HUES6 (cell line): Measurements from ENCODE around the gene LRIG3.

Experiments used
- H3K27ac ChIP-seq: 2 replicates; pipeline ENCODE4 v1.7.0; 2013; ENCODE audit warnings: low read depth, mild to moderate bottlenecking, low read length, inconsistent platforms
- H3K27me3 ChIP-seq: 2 replicates; pipeline ENCODE4 v1.6.1; 2013; ENCODE audit warnings: low read length; ENCODE audit not compliant: control insufficient read depth, insufficient read depth
- H3K36me3 ChIP-seq: 2 replicates; pipeline ENCODE4 v1.6.1; 2013; ENCODE audit warnings: low read length; ENCODE audit not compliant: control insufficient read depth, insufficient read depth
- H3K4me1 ChIP-seq: 2 replicates; pipeline ENCODE4 v1.6.1; 2013; ENCODE audit warnings: low read length; ENCODE audit not compliant: control insufficient read depth, insufficient read depth
- H3K4me3 ChIP-seq: 2 replicates; pipeline ENCODE4 v1.5.1; 2013; ENCODE audit warnings: low read depth, low read length
- H3K9ac ChIP-seq: one replicate; pipeline ENCODE4 v1.6.1; 2013; ENCODE audit warnings: mild to moderate bottlenecking, low read length
- H3K9me3 ChIP-seq: 2 replicates; pipeline ENCODE4 v1.6.1; 2013; ENCODE audit warnings: low read depth, low read length; ENCODE audit not compliant: control insufficient read depth, insufficient read depth

LRIG3 gene

DNA sequence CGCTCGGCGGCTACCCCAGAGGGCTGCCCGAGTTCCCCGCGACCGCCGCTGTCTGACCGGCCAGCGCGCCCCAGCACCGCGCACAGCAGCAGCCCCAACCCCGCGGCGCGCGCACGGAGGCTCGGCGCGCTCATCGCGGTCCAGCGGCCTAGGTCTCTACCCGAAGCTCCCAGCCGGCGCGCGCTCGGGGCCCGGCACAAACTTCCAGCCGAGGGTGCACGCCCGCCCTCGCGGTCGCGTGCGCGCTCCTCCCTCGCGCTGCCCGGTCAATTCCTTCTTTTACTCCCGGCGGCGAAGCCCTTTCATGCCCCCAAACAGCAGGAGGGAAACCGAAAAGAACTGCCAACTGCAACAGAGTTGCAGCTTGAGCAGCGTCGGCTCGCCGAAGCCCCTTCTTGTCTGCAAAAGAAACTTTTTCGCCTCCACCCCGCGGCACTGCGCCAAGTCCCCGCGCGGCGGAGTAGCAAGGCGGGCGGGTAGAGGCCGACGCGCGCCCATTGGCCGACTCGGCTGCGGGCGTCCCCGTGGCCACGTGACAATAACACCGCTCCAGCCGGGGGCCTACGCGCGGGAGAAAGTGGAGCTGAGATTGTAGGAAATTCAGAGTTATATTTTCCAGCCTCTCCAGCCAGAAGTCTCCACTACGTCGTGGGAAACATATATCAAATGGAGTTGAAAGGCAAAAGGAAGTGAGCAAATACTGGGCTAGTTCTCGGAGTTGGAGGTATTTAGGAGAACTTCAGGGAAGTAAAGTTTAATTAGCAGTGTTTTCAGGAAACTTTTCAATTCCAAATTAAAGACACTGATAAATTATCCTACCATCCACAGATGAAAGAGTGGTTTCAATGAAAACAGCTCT is at the start of gene LRIG3:
LRIG3 (minus strand) TSS at position 403 of the 859 bp plus-strand sequence; CDS start at position 134, 269 bp downstream.
- peak within 1 kb of the TSS; percentile 87 for H3K9ac ChIP-seq
- H3K4me3 ChIP-seq, result peak within 1 kb of the TSS; percentile 75
- peaks cover 8% of the 10 kb centered on the region; the same call in 1 of the 2 replicates for H3K27me3 ChIP-seq
- H3K4me1 ChIP-seq, result peaks cover 48% of the 10 kb centered on the region
- H3K36me3 ChIP-seq, result no peaks in the 10 kb centered on the region
- H3K27ac ChIP-seq, result peak within 1 kb of the TSS; percentile 86; the same call in 1 of the 2 replicates
- no peaks in the 10 kb centered on the region for H3K9me3 ChIP-seq

- Histone ChIP-seq H3K4me3 (no peak overlapping the region), H3K4me1 (no peaks in the 10 kb centered on the region), H3K36me3 (no peaks in the 10 kb centered on the region), H3K27me3 (no peaks in the 10 kb centered on the region), H3K9me3 (no peaks in the 10 kb centered on the region), H3K27ac (no peak overlapping the region), H3K9ac (no peak overlapping the region)
Measured at GRCh38 chr12:58969237-58969636, 48.9 kb upstream of the LRIG3 start.

- Histone ChIP-seq H3K9me3 (no peaks in the 10 kb centered on the region), H3K9ac (no peak overlapping the region), H3K27ac (no peak overlapping the region), H3K36me3 (no peaks in the 10 kb centered on the region), H3K4me1 (no peaks in the 10 kb centered on the region), H3K27me3 (no peaks in the 10 kb centered on the region), H3K4me3 (no peak overlapping the region)
Measured at GRCh38 chr12:58967561-58967960, 47.3 kb upstream of the LRIG3 start.

DNA sequence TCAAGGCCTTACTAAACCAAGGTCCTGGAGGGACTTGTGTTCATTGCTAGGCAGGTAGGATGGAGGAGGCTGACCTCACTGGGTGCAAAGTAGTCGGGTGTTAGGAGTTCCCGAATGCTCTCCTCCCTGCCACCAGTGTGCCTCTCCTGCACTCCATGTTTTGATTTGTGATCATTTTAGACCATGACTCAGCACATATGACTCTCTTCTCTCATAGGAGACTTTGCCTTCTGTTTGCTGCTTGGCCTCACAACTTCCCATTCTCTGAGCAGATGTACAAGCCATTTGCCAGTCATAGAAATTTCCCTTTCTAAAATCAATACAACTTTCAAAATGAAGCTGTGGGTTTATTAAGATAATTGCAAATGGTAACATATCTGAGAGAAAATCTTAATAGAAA is 46.6 kb upstream of the LRIG3 start:
- Histone ChIP-seq H3K27me3 (no peaks in the 10 kb centered on the region), H3K27ac (no peak overlapping the region), H3K9me3 (no peaks in the 10 kb centered on the region), H3K4me3 (no peak overlapping the region), H3K9ac (no peak overlapping the region), H3K36me3 (no peaks in the 10 kb centered on the region), H3K4me1 (no peaks in the 10 kb centered on the region)

GRCh38 chr12:58965568-58965967 is 45.3 kb upstream of the LRIG3 start:
- Histone ChIP-seq H3K36me3 (no peaks in the 10 kb centered on the region), H3K4me3 (no peak overlapping the region), H3K4me1 (no peaks in the 10 kb centered on the region), H3K9me3 (no peaks in the 10 kb centered on the region), H3K9ac (no peak overlapping the region), H3K27me3 (no peaks in the 10 kb centered on the region), H3K27ac (no peak overlapping the region)

GRCh38 chr12:58963844-58964243 is 43.5 kb upstream of the LRIG3 start:
- no peak overlapping the region for H3K4me3 ChIP-seq
- no peak overlapping the region for H3K27ac ChIP-seq
- no peaks in the 10 kb centered on the region for H3K36me3 ChIP-seq
- H3K9ac ChIP-seq, result no peak overlapping the region
- H3K9me3 ChIP-seq, result no peaks in the 10 kb centered on the region
- no peaks in the 10 kb centered on the region for H3K27me3 ChIP-seq
- no peaks in the 10 kb centered on the region for H3K4me1 ChIP-seq

DNA sequence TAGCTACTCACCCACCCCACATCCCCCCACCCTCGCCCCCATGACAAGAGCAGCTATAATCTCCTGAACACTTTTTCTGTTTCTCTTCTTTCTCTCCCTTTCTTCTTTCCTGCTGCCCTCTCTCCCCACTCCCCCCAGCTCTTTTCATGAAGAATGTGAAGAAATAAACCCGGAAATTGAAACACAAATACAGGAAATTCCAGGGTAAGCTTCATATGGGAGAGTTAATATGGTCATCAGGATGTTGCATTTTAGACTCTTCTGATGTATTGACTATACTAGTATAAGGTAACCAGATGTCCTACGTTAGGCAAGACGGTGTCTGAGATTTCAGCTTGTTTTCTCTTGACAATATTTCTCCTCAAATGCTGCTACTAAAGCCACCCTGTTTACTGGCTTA is 41.6 kb upstream of the LRIG3 start:
- Histone ChIP-seq H3K36me3 (no peaks in the 10 kb centered on the region), H3K9ac (no peak overlapping the region), H3K4me3 (no peak overlapping the region), H3K4me1 (no peaks in the 10 kb centered on the region), H3K27me3 (no peaks in the 10 kb centered on the region), H3K9me3 (no peaks in the 10 kb centered on the region), H3K27ac (no peak overlapping the region)

DNA sequence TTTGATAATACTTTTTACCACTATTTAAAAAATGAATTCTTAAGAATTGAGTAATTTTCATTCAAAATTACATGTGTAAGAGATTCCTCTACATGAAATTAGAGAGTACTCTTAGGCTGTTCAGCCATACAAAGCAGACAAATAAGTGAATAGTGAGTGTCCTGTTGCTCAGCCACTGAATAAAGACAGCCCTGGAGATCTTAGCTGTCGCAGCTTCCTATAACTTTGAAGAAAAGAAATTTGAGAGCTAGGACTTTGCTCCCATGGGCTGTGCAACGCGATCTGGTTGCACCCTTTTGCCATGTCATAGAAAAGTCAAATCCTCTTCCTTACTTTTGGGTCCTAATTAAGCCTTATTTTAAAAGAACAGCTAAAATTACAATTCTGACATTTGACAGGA is 40.9 kb upstream of the LRIG3 start:
- no peaks in the 10 kb centered on the region for H3K9me3 ChIP-seq
- no peak overlapping the region for H3K9ac ChIP-seq
- no peaks in the 10 kb centered on the region for H3K27me3 ChIP-seq
- no peaks in the 10 kb centered on the region for H3K4me1 ChIP-seq
- H3K27ac ChIP-seq, result no peak overlapping the region
- H3K4me3 ChIP-seq, result no peak overlapping the region
- H3K36me3 ChIP-seq, result no peaks in the 10 kb centered on the region

GRCh38 chr12:58959639-58960300 is 39.5 kb upstream of the LRIG3 start:
- H3K27ac ChIP-seq, result no peak overlapping the region
- no peaks in the 10 kb centered on the region for H3K36me3 ChIP-seq
- no peaks in the 10 kb centered on the region for H3K9me3 ChIP-seq
- H3K4me3 ChIP-seq, result no peak overlapping the region
- no peak overlapping the region for H3K9ac ChIP-seq
- H3K4me1 ChIP-seq, result no peaks in the 10 kb centered on the region
- H3K27me3 ChIP-seq, result no peaks in the 10 kb centered on the region

DNA sequence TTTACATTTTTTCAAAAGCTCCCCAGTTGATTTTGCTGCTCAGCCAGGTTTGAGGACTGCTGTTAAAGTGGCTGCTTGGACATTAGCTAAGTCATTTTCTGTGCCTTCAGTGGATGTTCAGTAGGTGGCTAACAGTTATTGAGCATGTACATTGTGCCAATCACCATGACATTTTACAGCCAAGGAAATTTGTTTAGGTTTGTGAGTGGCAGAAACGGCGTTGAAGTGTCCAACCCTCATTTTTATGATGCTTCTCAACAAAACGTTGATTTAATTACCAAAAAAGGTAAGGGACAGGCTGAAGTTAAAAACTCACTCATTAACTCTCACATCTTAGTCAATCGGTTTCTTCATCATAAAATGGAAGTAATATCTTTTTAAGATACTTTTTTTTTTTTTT is 37.0 kb upstream of the LRIG3 start:
- Histone ChIP-seq H3K27ac (no peak overlapping the region), H3K36me3 (no peaks in the 10 kb centered on the region), H3K9me3 (no peaks in the 10 kb centered on the region), H3K27me3 (no peaks in the 10 kb centered on the region), H3K4me3 (no peak overlapping the region), H3K9ac (no peak overlapping the region), H3K4me1 (no peaks in the 10 kb centered on the region)

DNA sequence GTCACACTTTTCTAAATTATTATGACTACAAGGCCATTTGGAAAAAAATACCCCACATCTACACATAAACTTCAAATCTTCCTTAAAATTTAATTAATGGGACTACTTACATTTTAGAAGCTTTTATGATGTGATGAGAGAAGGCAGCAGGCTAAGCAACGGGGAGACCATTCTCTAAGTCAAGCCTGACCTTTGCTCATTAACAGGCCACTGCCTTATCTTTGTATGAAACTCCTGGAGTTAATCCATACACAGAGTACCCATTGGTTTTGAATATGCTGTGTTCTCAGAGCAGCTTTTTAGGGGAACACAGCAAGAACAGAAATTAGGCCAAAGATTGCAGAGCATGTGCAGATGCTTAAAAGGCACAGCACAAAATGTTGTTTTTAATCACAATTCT is 35.5 kb upstream of the LRIG3 start:
- H3K4me1 ChIP-seq, result peaks cover 3% of the 10 kb centered on the region
- no peaks in the 10 kb centered on the region for H3K27me3 ChIP-seq
- H3K36me3 ChIP-seq, result no peaks in the 10 kb centered on the region
- no peak overlapping the region for H3K4me3 ChIP-seq
- H3K27ac ChIP-seq, result no peak overlapping the region
- no peak overlapping the region for H3K9ac ChIP-seq
- H3K9me3 ChIP-seq, result no peaks in the 10 kb centered on the region
